ENCODE results near the gene BHLHE41.

BHLHE41 gene

GRCh38 chr12:26086936-26087335 is 37.9 kb downstream of the BHLHE41 start:
- no peak for DNase-seq (ENCODE audit: low read depth in 1 of 2, low spot score in 1 of 2)

- DNase-seq (ENCODE audit: low read depth in 1 of 2, low spot score in 1 of 2), result no peak
These were observed 43.9 kb downstream of the BHLHE41 start for GRCh38 chr12:26080911-26081310.

- no peak for DNase-seq (ENCODE audit: low read depth in 1 of 2, low spot score in 1 of 2)
These were observed 46.7 kb downstream of the BHLHE41 start for GRCh38 chr12:26077915-26078702.
